NCI-H460 (cell line): ENCODE results near the gene MCTP1. TPM values are rescaled to one million over a fixed set of nuclear protein-coding genes. Genes with fewer than 3 reads are reported as not detected.

Experiments used
- DNase-seq: peaks from one replicate; pipeline ENCODE4 v3.0.0-alpha.2; 2016; ENCODE audit warnings: low read depth; ENCODE audit errors: extremely low read depth
- total RNA-seq: library from RNA; depleted of rRNA; stranded (reverse); fragments of >200 nt; shearing (Covaris generic); gene quantifications from 2 replicates; pipeline ENCODE4 v1.2.3, GENCODE V29; 2014

The MCTP1 gene
- total RNA-seq, 1 experiment from 2014 or later: 46.4 TPM

DNA sequence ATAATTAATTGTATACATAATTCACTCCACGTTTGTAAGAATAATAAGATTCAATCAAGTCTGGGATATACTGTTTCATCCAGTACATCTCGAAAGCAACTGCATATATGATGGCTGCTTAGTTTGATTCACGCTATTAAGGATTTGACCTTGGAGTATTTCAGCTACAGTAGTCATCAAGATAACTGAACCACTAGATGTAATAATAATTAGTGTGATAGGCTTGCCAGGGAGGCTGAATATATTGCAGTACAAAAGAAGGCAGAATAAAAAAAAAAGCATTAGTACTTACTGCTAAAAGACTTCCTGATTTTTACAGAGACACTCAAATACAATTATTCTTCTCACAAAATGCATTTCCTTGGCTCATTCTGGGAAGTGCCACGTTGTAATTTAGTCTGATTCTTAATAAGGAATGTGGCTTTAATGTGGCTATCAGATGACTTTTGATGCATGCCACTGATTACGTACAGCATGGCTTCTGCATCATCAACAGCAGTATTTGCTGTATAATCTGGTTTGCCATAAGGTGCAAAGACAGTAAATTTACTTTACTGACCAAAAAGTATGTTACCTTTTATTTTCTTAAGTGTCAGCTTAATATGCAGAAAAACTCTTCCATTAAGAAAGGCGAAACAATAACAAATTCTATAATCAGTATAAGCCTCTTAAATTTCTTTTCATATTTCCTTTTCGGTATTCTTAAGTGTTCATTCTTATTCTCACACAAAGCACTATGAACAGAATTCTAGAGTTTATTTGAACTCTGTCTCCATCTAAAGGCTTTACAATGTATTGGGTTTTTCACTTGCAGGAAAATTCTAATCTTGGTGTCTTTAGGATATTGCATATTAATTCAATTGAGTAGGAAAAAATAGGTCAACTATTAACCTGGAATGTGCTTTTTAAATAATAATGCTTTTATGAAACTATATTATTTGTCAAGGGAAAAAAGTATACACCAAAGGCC, 500.1 kb downstream of the MCTP1 start:
- DNase-seq: peak; percentile 23

DNA sequence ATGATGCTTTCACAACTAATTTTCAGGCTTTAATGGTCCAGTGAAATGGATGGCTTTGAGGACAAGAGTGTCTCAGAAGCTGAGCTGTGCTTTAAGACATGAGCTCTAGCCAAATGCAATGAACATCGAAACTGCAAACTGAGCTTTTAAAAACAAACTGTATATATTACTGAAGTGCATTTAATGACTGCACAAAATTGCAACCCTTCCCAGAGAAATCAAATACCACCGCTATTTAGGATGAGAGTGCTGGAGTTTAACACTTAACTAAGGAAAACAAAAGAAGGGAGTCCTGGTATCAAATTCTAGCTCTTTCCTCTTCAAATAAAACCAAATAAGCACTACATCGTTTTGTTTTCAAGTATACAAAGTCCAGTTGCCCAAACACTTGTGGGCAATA, 502.5 kb downstream of the MCTP1 start:
- no peak for DNase-seq

DNA sequence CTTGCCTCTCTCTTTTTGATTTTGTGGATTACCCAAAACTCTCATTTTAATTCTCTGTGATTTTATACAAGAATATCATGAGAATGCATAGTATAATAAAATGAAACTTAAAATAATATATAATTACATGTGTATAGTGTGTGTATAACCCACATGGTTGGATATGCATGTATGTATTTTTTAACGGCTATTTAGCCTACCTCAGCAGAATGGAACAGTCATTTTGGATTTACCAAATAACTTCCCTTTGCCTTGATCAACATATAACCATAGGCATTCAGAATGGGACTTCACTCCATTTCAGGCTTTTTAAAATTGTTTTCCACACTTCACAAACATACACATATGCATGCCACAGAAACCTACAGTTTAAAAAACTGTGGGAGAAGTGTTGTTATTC, 505.2 kb downstream of the MCTP1 start:
- no peak for DNase-seq

DNA sequence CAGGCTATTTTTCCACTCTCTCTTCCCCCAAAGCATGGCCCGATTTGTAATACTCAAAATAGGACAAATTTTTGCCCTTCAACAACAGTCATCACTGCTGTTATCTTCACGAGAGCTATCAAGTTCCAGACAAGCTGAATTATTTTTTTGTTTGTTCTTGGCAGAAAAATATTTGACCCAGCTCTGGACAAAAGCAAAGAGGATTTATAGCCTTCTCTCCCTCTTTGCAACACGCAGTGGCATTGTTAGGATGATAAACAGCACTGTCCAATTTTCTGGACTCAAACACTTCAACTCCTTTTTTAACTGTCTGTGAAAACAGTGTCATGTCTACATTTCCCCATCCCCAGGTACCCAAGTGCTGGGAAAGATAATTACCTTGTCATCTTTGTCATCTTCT, 506.2 kb downstream of the MCTP1 start:
- DNase-seq: no peak

DNA sequence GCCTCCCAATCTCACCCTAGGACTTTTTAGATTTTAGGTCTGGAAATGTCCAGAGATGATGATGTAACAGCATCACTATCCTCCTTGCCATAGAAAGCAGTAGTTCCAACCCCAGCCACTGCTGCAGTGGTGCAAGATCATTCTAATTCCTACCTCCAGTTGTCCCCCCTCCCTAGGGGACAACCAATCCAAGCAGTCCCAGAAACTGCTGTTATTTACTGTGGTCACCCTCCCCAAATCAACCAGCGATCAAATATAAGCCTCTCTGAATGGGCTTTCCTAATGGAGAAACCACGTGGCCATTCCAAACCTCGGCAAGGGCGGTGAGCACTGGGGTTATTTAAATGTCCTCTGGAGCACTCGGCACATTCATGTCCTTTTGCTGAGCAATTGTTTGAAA, 506.6 kb downstream of the MCTP1 start:
- no peak for DNase-seq

DNA sequence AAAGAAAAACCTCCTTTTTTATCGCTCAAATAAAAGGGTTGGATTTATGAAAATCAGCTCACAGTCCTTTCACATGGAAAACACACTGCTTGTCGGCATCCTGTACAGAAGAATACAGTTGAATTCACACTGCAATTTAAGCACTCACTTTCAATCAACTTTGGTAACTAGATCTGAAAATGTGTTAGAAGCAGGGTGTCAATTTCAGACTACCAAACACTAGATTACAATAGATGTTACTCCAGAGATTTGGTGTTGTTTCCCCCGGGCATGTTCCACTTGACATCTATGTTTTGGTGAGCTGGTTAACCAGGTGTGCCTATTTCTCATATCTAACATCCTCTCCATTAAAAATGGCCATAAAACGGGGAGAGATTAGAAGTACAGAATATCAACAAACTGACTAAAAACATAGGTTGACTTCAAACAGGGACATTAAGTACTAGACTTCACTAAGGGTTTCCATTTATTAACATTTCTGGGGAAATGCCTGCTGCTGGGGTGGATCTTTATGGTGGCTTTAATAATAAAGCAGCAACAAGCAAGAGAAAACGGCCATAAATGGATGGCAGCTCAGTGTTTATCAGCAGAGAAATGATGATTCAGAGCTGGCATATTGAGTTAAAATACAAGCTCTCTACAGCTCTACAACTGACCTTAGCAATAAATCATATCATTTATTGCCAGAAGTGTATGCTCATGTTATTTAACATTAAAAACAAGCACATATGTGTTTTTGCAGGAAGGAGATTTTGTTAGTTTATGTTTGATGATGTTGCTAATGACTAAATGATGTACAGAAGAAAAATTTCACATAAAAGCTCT, 507.6 kb downstream of the MCTP1 start:
- DNase-seq: peak; percentile 23

DNA sequence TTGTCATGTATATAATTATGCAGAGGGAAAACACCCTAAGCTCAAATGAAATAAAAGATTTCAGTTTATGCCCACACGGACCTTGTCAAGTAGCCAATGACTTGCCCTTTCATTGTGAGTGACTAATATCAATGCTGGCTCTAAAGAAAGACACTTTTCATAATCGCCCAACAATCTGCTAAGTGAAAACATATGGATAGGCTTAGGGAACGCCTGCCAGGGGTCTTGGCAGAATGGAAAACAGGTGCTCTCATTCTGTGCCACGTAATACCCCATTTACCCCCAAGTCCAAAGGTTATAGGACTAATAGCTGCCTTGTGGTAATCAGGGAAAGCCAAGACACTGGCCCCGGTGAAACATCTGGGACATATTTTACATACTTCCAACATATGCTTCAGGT, 508.7 kb downstream of the MCTP1 start:
- DNase-seq: peak; percentile 33

DNA sequence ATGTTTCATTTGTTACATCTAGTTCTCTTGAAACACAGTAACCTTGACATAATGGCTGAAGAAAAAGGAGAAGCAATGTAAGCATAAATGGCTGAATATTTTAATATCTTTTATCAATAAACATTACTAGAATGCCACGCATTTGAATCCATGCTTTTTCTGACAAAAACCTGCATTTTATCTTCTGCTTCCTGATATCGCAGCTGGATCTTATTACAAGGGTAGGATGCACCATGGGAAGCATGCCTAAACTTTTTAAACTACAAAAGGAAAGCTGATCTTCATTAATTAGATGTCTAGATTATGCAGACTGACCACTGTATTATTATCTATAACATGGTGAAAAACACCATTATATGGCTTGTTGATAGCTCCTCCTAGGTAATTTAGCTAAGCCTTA, 509.8 kb downstream of the MCTP1 start:
- no peak for DNase-seq

DNA sequence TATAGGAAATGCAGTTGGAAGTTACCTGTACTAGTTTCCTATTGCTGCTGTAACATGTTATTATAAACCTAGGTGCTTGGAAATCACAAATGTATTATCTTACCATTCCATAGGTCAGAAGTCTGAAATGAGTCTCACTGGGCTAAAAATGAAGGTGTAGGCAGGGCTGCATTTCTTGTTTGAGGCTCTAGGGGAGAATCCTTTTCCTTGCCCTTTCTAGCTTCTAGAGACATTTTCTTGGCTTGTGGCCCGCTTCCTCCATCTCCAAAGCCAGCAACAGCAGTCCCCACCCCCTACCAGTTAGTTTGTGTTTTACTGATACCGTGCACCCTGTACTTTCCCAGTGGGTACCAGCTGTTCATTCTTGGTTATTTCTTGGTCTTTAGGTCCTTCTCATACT, 513.2 kb downstream of the MCTP1 start:
- DNase-seq: no peak

DNA sequence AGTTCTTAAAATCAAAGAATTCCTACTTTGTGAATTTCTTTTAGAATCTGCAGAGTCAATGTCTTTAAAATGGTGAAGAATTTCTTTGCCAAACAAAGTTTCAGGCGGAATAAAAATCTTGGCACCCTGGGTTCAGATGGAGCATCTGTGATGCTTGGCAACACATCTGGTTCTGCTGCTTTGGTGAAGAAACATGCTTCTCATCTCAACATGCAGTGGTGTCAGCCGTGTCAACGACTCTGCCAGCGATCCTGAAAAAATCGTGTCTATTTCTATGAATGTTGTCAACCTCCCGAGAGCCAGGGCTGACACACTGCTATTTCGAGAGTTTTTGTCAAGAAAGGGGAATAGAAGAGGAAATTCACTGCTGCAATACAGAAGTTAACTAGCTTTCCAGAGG, 514.9 kb downstream of the MCTP1 start:
- no peak for DNase-seq

DNA sequence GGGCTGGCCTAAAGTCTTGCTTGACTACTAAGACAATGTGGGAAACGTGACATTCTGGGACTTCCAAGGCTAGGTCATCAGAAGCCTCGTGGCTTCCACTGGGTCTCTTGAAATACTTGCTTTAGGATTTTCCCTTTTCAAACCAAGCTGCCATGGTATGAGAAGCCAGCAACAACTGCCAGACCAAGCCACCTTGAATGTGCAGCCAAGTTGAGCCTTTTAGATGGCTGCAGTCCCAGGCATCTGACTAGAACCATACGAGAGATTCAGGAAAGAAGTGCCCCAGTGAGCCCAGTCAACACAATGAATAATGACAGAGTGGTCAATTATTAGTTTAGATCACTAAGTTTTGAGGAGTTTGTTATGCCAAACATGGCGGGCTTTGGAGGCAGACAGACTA, 523.1 kb downstream of the MCTP1 start:
- no peak for DNase-seq

DNA sequence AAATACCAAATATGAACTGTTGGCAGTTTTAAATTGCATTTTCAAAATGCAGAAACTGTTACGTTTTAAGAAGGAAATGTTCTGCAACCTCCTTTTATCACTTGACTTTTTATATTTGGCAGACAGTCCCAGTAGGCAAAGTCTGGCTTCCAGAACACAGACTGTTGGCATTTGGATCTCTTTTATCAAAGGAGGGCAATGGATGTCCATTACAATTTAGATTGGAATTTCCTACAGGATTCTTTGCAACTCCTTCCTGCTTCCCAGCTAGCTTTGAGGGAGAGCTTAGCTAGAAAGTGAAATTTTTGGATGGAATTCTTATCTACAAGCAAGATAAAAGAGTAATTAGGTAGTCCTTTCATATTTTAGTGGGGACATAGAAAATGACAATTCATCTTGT, 523.8 kb downstream of the MCTP1 start:
- DNase-seq: no peak

DNA sequence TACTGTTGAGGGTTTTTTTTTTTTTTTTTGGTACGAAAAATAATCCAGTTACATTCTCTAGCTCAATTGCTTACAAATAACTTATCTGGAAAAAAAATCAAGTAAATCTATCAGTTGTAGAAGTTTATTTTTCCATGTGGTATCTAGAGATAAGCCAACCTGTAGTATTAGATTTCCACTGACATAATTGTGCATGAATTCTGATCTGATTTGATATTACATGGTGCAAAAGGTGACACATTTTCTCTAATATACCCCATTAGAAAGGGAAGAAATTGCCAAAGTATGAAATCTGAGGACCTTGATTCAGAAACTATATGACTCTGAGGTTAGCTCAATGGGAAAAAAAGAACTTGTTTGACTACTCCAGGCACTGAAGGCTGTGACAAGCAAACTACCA, 524.9 kb downstream of the MCTP1 start:
- DNase-seq: no peak

DNA sequence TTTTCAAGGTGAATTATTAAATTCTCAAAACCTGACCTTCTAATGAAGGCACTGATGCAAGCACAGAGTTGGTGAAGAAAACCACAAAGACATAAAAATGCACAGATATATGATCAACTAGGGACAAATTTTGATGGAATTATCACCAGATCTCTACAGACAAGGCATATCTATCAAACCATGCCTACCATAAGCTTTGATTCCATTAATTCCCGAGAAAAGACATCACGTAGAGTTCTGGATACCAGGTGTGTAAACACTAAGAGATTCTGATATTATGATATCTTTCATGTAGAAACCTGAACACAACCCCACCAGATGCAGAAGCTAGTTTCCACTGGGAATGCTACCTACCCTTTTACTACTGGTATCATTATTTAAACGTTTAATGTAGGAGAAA, 525.9 kb downstream of the MCTP1 start:
- DNase-seq: no peak

DNA sequence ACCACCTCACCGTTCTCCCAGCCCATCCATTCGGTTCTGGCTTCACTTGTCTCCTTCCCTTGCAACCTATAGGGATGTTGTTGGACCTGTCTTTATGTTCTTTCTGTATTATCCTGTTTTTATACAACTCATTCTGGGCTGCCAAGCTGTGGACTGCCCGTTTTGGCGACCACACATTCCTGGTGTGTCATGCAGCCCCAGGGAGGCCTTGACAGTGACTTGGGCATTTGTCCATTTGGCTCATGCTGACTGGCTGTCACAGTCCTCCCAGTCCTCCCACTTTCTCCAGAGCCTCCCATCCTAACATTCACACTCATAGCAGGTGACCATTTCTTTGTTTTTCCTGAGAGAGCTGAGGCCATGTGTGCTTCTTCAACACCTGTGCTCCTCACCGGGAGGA, 530.1 kb downstream of the MCTP1 start:
- no peak for DNase-seq

DNA sequence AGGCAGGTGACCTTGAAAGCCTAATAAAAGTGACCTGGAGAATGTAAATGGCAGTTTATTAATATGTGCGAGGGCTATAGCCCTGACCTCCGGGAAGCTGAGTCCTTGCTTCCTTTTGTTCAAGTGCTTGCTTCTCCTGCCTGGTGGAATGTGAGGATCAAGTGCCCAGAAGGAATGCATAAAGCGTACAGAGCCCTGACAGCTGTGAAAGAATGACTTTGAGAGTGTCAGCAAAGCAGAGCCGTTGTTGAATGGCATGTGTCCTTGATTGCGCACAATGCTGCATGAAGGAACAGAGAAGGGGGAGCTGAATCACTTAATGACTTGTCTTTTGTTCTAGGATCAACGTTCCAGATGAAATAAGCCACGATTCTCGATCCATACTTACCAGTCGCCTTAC, 533.4 kb downstream of the MCTP1 start:
- DNase-seq: no peak

DNA sequence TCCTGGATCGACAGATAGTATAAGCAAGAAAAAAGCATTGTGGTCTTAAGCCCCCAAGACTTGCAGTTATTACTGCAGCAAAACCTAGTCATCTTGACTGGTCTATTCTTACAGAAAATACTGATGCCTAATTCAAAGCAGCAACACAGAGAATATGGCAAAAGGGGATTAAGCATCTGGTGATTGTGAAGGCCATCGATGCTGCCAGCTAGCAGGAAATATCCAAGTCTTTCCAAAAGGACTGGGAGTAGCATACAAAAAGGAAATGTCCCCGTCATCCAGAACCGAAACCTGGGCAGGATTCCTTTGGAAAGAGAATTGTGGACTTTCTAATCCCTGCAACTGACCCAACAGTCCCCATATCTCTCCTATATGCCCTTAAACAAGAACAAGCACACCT, 534.2 kb downstream of the MCTP1 start:
- DNase-seq: no peak

DNA sequence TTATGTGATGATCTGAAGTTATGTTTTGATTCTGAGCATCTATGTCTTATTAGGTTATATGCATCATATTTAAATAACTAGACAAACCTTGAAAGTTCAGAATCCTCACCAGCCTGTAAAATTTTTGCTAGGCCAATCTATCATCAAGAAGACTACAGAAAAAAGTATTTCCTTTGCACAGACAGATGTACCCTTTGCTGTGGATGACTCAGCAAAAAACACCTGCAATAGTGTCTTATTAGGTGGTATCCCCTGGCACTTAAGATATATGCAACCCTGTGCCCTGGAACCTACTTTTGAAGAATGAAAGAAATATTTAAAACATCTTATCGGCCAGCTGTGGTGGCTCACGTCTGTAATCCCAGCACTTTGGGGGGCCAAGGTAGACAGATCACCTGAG, 535.9 kb downstream of the MCTP1 start:
- DNase-seq: no peak

DNA sequence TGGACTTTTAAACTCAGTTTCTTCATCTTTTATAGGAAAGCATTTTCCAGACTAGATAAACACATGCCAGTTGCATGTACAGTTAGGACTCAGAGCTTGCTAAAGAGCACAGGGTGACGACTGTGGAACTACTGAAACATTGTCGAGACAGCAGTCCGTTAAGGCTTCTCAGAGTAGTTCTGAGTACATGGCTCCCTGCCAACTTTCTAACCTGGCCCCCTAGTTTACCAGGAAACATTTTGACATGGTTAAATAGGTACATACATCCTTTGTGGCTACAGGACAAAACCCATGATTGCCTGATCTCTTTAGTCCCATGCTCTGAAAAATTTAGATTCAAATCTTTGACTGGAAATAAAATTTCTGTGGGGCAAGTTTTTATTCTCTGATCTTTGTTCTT, 536.7 kb downstream of the MCTP1 start:
- no peak for DNase-seq

DNA sequence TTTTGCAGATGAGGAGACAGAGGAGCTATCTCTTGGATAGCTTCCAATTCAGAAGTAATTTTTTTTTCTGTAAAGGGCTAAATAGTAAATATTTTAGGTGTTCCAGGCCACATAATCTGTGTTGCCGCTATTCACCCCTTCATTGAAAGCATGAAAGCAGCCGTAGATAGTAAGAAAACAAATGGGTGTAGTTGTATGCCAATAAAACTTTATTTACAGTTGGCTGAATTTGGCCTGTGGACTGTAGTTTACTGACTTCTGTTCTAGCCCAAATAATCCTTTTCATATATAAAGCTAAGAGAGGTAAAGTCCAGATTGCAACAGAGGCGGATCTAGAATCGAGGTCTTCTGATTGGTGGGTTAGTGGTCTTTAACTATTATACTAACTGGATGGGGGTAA, 537.5 kb downstream of the MCTP1 start:
- DNase-seq: no peak

DNA sequence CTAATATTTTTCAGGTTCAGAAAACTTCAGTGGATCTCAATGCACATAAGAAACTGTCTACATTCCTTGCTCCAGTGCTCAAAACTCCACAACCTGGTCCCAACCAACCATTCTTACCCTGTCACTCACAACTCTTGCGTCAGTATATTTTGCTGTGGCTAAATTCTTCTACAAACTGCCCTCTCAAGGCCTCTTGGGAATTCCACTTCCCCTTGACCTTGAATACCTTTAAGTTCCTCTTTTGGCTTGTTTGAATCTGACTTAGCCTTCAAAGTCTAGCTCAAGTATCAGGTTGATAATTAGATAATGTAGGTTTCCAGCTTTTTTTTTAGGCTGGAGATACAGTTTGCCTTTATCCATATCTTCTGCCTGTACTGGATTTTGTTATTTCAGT, 538.2 kb downstream of the MCTP1 start:
- no peak for DNase-seq
